ENCODE data around the gene GPRIN3. TPM values are rescaled to one million over a fixed set of nuclear protein-coding genes. Genes with fewer than 3 reads are reported as not detected.

The GPRIN3 gene
- total RNA-seq, 1 experiment from 2014 or later, result 0.39 TPM

DNA sequence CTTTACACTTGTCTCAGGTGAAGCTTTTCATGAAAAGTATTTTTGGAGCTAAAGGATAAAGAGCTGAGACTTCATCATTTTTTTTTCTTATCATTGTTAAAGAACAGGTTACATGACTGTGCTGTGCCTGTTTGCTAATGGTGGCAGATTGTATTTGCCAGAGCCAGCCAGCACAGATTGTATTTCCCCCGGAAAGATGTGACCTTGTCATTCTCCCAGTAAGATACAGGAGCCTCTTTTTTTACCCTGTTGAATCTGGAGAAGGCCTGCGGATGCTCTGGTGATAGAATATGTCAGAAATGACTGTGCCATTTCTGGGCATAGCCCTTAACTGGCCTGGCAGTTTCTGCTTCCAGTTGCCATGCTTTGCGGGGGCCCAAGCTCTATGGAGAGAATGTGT is 91.9 kb downstream of the GPRIN3 start:
- H3K27me3 ChIP-seq (ENCODE audit: insufficient read depth, low read length), result no peaks in the 10 kb centered on the region
- no TSS peak for BruUV-seq (replicated peaks)
- no peaks in the 10 kb centered on the region for H3K9me3 ChIP-seq (ENCODE audit: control insufficient read depth in 1 of 2, insufficient read depth in 1 of 2, low read depth in 1 of 2, low read length in 2 of 2)
- H4K20me1 ChIP-seq (ENCODE audit: insufficient read depth), result no peaks in the 10 kb centered on the region
- CTCF ChIA-PET, result no interaction called here
- H3K27ac ChIP-seq (ENCODE audit: low read depth, low read length), result no peak overlapping the region
- no peak overlapping the region for H3K9ac ChIP-seq (ENCODE audit: low read length)
- H3K79me2 ChIP-seq (ENCODE audit: insufficient read depth, low read length), result no peaks in the 10 kb centered on the region
- H3K4me2 ChIP-seq (ENCODE audit: low read length), result no peak overlapping the region
- TF ChIP-seq, protein P1, sequence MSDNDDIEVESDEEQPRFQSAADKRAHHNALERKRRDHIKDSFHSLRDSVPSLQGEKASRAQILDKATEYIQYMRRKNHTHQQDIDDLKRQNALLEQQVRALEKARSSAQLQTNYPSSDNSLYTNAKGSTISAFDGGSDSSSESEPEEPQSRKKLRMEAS (IDR thresholded peaks at IDR 0.05), result no peak
- TF ChIP-seq FOSL1 (IDR thresholded peaks at IDR 0.05; ENCODE audit: low read depth) (no peak), ELF1 (IDR thresholded peaks at IDR 0.05; ENCODE audit: borderline replicate concordance, low read depth) (no peak), CBX3 (IDR thresholded peaks at IDR 0.05; ENCODE audit: low read depth) (no peak), SRF (IDR thresholded peaks at IDR 0.05; ENCODE audit: low read depth) (no peak), JUND (IDR thresholded peaks at IDR 0.05) (no peak), TCF7L2 (IDR thresholded peaks at IDR 0.05; ENCODE audit: borderline replicate concordance, extremely low read depth, insufficient read depth, insufficient read length) (no peak)
- TF ChIP-seq, protein P2, sequence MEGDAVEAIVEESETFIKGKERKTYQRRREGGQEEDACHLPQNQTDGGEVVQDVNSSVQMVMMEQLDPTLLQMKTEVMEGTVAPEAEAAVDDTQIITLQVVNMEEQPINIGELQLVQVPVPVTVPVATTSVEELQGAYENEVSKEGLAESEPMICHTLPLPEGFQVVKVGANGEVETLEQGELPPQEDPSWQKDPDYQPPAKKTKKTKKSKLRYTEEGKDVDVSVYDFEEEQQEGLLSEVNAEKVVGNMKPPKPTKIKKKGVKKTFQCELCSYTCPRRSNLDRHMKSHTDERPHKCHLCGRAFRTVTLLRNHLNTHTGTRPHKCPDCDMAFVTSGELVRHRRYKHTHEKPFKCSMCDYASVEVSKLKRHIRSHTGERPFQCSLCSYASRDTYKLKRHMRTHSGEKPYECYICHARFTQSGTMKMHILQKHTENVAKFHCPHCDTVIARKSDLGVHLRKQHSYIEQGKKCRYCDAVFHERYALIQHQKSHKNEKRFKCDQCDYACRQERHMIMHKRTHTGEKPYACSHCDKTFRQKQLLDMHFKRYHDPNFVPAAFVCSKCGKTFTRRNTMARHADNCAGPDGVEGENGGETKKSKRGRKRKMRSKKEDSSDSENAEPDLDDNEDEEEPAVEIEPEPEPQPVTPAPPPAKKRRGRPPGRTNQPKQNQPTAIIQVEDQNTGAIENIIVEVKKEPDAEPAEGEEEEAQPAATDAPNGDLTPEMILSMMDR (IDR thresholded peaks at IDR 0.05 in 2 of 3, conservative IDR thresholded peaks at IDR 0.05 in 1 of 3; ENCODE audit: borderline replicate concordance in 1 of 3, insufficient read depth in 1 of 3, low read depth in 2 of 3, low read length in 2 of 3), result no peak
- H3K4me1 ChIP-seq (ENCODE audit: control insufficient read depth in 1 of 2, insufficient read depth in 2 of 2, low read length in 2 of 2), result no peaks in the 10 kb centered on the region
- RAD21 ChIA-PET (ENCODE audit: low non-redundant PET in 1 of 2, low total read pairs in 2 of 2, uncharacterized antibody in 2 of 2, unreplicated experiment in 2 of 2), result no interaction called here
- DNase-seq (ENCODE audit: low read depth, low spot score) (no peak), ATAC-seq (no peak)
- no peak overlapping the region for H2AFZ ChIP-seq (ENCODE audit: low read depth, low read length, poor library complexity, severe bottlenecking)
- intact Hi-C loops (cut with micrococcal nuclease), result no loop called here
- POLR2A ChIA-PET, result no interaction called here
- H3K9me2 ChIP-seq (ENCODE audit: insufficient read depth), result 0 out of 2 replicates have a peak, but pooled peaks cover 7% of the 10 kb centered on the region
- no peak overlapping the region for H3K4me3 ChIP-seq (replicated peaks in 1 of 2; ENCODE audit: low read depth in 1 of 2, low read length in 2 of 2)
- H3K36me3 ChIP-seq (ENCODE audit: control insufficient read depth in 1 of 2, insufficient read depth in 2 of 2, low read length in 2 of 2), result no peaks in the 10 kb centered on the region

DNA sequence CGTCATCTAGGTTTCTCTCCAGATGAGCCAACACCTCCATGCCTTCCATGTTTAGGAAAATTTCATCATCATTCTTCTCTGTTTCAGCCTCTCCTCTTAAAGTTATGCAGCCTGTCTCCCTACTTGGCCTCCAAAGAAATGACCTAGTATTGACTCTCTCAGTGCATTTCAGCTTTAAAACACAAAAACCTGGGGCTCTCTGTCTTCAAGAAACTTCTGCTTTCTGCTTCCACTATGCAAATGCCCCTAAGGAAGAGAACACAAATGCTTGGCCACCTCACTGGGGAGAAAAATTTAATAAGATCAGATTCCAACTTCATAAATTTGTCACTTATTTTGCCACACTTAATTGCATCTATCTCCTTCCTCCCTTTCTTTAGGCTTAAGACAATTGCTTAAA is 93.3 kb downstream of the GPRIN3 start:
- H3K4me3 ChIP-seq (replicated peaks in 1 of 2; ENCODE audit: low read depth in 1 of 2, low read length in 2 of 2), result no peak overlapping the region
- no peaks in the 10 kb centered on the region for H3K36me3 ChIP-seq (ENCODE audit: control insufficient read depth in 1 of 2, insufficient read depth in 2 of 2, low read length in 2 of 2)
- H3K9ac ChIP-seq (ENCODE audit: low read length), result no peak overlapping the region
- no peak overlapping the region for H3K4me2 ChIP-seq (ENCODE audit: low read length)
- ChIA-PET POLR2A (no interaction called here), CTCF (no interaction called here), RAD21 (ENCODE audit: low non-redundant PET in 1 of 2, low total read pairs in 2 of 2, uncharacterized antibody in 2 of 2, unreplicated experiment in 2 of 2) (no interaction called here)
- no peak for DNase-seq (ENCODE audit: low read depth, low spot score)
- 0 out of 2 replicates have a peak, but pooled peaks cover 7% of the 10 kb centered on the region for H3K9me2 ChIP-seq (ENCODE audit: insufficient read depth)
- intact Hi-C loops (cut with micrococcal nuclease), result no loop called here
- no peaks in the 10 kb centered on the region for H3K4me1 ChIP-seq (ENCODE audit: control insufficient read depth in 1 of 2, insufficient read depth in 2 of 2, low read length in 2 of 2)
- H3K79me2 ChIP-seq (ENCODE audit: insufficient read depth, low read length), result no peaks in the 10 kb centered on the region
- no peaks in the 10 kb centered on the region for H3K9me3 ChIP-seq (ENCODE audit: control insufficient read depth in 1 of 2, insufficient read depth in 1 of 2, low read depth in 1 of 2, low read length in 2 of 2)
- ATAC-seq, result no peak
- no peaks in the 10 kb centered on the region for H3K27me3 ChIP-seq (ENCODE audit: insufficient read depth, low read length)
- no TSS peak for BruUV-seq (replicated peaks)
- H4K20me1 ChIP-seq (ENCODE audit: insufficient read depth), result no peaks in the 10 kb centered on the region
- no peak overlapping the region for H3K27ac ChIP-seq (ENCODE audit: low read depth, low read length)
- H2AFZ ChIP-seq (ENCODE audit: low read depth, low read length, poor library complexity, severe bottlenecking), result no peak overlapping the region
- no peak for TF ChIP-seq CBX3 (IDR thresholded peaks at IDR 0.05; ENCODE audit: low read depth)

Measured in HCT116 (cell line).